ENCODE measurements around the gene SH2D7.
"Not testable (repeated sequence)": the region's sequence is repeated elsewhere in the genome, so short reads cannot be mapped to it uniquely, and the experiment has no call there.

SH2D7 gene

DNA sequence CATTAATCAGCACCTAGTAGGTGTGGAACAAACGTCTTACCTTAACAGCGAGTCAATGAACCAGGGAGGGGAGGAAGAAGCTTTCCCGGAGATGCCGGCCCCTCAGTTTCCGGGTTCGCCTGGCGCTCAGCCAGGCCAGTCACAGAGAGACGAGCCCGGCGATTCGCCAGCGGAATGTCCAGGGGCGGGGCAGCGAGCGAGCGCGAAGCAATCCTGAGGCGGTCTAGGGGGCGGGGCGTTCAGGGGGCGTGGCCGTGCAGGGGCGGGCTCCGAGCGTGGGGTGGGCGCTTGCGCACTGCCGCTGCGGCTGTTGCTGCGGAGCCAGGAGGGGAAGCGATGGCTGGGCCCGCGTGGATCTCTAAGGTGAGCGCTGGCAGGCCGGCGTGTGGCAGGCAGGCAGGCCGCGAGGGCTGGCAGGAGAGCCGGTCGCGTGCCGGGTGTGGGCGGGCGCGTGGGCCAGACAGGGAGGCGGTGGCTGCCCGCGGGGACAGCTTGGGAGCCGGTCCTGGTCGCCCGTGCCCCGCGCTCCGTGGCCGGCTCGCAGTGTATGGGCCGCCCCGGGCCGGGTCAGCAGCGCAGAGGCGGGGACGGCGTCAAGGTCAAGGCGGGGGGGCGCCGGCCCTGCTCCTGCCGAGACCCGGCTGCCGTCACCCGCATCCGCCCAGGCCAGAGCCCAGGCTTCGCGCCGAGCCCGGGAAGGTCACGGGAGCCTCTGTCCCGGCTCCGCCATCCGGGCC, 56.9 kb downstream of the SH2D7 start, which contains the start of gene IDH3A:
Gene IDH3A, plus strand, starts transcription at position 295 of the 737 bp plus-strand sequence. Its CDS starts 42 bp downstream, at position 337.
- peak; percentile 93 for DNase-seq

DNA sequence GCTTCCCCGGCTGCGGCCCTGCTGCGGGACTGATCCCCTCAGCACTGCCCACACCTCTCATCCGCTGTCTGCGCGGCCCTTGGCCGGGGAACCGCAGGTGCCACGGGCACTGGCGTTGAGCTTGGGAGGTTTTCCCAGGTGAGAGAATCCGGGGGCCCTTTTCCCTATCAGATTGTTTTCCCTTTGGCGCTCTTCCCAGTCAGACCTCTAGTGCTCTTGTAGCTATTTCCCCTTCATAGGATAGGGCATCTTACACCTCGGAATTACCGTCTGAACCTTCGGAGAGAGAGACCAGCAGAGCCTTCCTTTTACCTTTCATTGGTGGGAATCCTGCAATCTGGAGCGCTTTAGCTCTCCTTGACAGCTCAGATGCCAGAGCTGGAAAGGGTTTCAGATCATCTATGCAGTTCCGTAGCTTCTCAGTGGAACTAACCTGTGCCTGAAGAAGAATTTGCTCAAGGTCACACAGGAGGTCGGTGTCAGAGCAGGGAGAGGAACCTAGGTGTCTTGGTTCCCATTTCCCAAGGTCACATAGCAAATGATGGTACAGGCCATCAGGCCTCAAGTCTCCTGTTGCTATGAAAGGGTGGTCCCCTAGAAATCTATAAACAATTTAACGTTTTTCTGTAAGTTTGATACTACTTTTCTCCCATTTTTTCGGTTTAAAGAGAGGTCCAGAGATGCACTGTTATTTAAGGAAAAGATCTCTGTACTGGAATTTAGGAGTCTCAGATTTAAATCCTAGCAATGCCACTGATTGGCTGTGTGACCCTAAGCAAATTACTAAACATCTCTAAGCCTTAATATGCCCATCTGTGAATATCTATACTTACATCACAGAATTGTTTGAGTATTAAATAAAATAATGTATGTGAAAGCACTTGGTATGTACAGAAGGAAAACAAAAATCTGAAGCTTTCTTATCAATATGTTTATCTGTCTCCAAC, 57.7 kb downstream of the SH2D7 start:
- no peak for DNase-seq

GRCh38 chr15:78151075-78151474, 58.7 kb downstream of the SH2D7 start:
- not testable (repeated sequence) for DNase-seq

Data from NCI-H2107 (cell line).